ENCODE measurements around the gene ZNF655. TPM values are rescaled to one million over a fixed set of nuclear protein-coding genes. Genes with fewer than 3 reads are reported as not detected.

ZNF655 gene
- total RNA-seq, result 100 to 1,000 TPM; 101 to 108 TPM

DNA sequence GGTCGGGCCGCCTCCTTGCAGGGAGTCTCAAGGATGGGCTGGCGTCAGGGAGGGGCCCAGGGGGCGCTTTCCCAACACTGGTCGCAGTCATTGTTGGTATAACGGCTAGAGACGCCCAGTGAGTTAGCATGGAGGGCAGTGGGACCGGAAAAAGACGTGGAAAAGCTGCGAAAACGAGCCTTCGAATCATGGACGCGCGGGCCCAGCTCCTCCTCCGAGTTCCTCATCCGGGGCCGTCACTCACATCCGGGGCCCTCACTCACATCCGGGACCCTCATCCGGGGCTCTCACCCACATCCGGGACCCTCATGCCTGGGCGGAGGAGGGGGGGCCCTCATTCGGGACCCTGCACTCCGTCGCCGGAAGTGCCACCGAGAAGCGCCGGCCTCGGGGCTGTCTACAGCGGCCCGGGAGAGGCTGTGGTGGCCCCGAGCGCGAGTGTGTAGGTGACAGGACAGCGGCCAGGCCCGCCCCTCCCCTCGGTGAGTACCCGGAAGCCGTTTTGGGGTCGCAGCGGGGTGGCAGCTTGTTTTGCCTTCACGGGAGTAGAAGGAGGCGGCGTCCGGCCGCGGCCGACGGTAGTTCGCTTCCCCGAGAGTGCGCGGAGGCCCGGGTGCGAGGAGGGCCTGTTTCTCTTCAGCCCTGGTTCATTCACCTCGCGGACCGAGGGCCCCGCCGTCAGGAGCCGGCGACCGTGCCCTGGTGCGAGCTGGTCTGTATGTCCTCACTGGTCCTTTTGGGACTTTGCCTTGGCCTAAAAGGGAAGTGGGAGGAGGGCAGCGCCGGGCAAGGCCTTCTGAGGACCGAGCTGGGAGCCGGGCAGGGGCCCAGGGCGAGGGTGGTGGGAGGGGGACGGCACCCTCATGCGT lies at the start of gene ZNF655:
ZNF655 (plus strand) TSS at position 337 of the 869 bp plus-strand sequence. CDS start 1,918 bp downstream, outside the sequence.
- Mint-ChIP-seq H3K4me1 (ENCODE audit: low read depth) (peaks cover 48% of the 10 kb centered on the region), H3K4me3 (peak within 1 kb of the TSS; percentile 100), H3K9me3 (ENCODE audit: insufficient read depth) (no peaks in the 10 kb centered on the region), H3K36me3 (ENCODE audit: low read depth) (peaks cover 66% of the 10 kb centered on the region), H3K27me3 (ENCODE audit: low read depth) (no peaks in the 10 kb centered on the region), H3K27ac (peak within 1 kb of the TSS; percentile 100)
- peak; percentile 96 for DNase-seq
- CTCF ChIA-PET, result interaction anchor here (0.8 to 2.8 kb wide), 9 partner anchors 33 to 543 kb away, joined by 3 to 12 read pairs (median 3); partner anchors contain the start of genes AP4M1, MCM7, TRIM4 and ZNF394
- POLR2A ChIA-PET, result interaction anchor here (0.5 to 5.4 kb wide), 36 partner anchors 9 to 1316 kb away, joined by 3 to 57 read pairs (median 4); partner anchors contain the start of genes AP4M1, ARPC1B, ATP5MF and BUD31
- ATAC-seq, result peak; percentile 88

GRCh38 chr7:99514050-99514449 lies 44.4 kb upstream of the ZNF655 start:
- Mint-ChIP-seq H3K27ac (no peak overlapping the region), H3K9me3 (ENCODE audit: insufficient read depth) (no peaks in the 10 kb centered on the region), H3K36me3 (ENCODE audit: low read depth) (peaks cover 42% of the 10 kb centered on the region), H3K4me3 (no peak overlapping the region), H3K4me1 (ENCODE audit: low read depth) (peaks cover 7% of the 10 kb centered on the region), H3K27me3 (ENCODE audit: low read depth) (no peaks in the 10 kb centered on the region)
- DNase-seq (no peak), ATAC-seq (no peak)
- ChIA-PET CTCF (interaction anchor here (1.0 to 1.5 kb wide), 5 partner anchors 9 to 45 kb away, joined by 3 to 5 read pairs (median 3); partner anchors contain the start of genes ZKSCAN5 and ZNF655), POLR2A (no interaction called here)

DNA sequence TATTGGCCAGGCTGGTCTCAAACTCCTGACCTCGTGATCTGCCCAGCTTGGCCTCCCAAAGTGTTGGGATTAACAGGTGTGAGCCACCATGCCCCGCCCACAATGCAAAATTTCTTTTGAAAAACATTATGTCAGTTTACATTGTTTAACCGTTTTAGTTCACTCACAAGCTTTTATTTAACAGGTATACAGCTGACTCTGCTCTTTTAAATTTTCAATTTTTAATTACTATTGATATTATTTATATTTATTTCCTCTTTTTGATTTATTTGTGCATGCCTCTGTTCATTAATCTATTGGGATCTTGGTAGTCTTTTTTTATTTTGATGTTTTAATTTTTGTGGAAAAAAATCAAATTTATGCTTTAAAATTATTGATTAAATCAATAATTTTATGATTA lies 37.0 kb upstream of the ZNF655 start:
- ChIA-PET CTCF (no interaction called here), POLR2A (no interaction called here)
- H3K4me3 Mint-ChIP-seq, result no peak overlapping the region
- no peak overlapping the region for H3K27ac Mint-ChIP-seq
- DNase-seq (no peak), ATAC-seq (no peak)
- H3K4me1 Mint-ChIP-seq (ENCODE audit: low read depth), result no peaks in the 10 kb centered on the region
- no peaks in the 10 kb centered on the region for H3K27me3 Mint-ChIP-seq (ENCODE audit: low read depth)
- H3K9me3 Mint-ChIP-seq (ENCODE audit: insufficient read depth), result no peaks in the 10 kb centered on the region
- H3K36me3 Mint-ChIP-seq (ENCODE audit: low read depth), result peaks cover 50% of the 10 kb centered on the region

GRCh38 chr7:99525713-99526440 lies 32.6 kb upstream of the ZNF655 start:
- ChIA-PET CTCF (interaction anchor here (0.6 to 2.5 kb wide), 15 partner anchors 9 to 465 kb away, joined by 3 to 8 read pairs (median 3); partner anchors contain the start of genes FAM200A, ZKSCAN5 and ZNF655), POLR2A (interaction anchor here (1.2 kb wide), 1 partner anchor 32 kb away, joined by 4 read pairs; the partner anchor contains the start of gene ZNF655)
- H3K9me3 Mint-ChIP-seq (ENCODE audit: insufficient read depth), result peaks cover 9% of the 10 kb centered on the region
- ATAC-seq (no peak), DNase-seq (peak; percentile 40)
- no peak overlapping the region for H3K4me3 Mint-ChIP-seq
- H3K36me3 Mint-ChIP-seq (ENCODE audit: low read depth), result peaks cover 61% of the 10 kb centered on the region
- no peaks in the 10 kb centered on the region for H3K4me1 Mint-ChIP-seq (ENCODE audit: low read depth)
- no peak overlapping the region for H3K27ac Mint-ChIP-seq
- no peaks in the 10 kb centered on the region for H3K27me3 Mint-ChIP-seq (ENCODE audit: low read depth)

- peaks cover 41% of the 10 kb centered on the region for H3K9me3 Mint-ChIP-seq (ENCODE audit: insufficient read depth)
- DNase-seq (no peak), ATAC-seq (no peak)
- no peak overlapping the region for H3K27ac Mint-ChIP-seq
- H3K36me3 Mint-ChIP-seq (ENCODE audit: low read depth), result peaks cover 73% of the 10 kb centered on the region
- no peak overlapping the region for H3K4me3 Mint-ChIP-seq
- no peaks in the 10 kb centered on the region for H3K4me1 Mint-ChIP-seq (ENCODE audit: low read depth)
- ChIA-PET CTCF (no interaction called here), POLR2A (interaction anchor here (1.0 kb wide), 1 partner anchor 19 kb away, joined by 3 read pairs; no protein-coding TSS in a partner anchor)
- no peaks in the 10 kb centered on the region for H3K27me3 Mint-ChIP-seq (ENCODE audit: low read depth)
Observed at GRCh38 chr7:99531354-99531765, 27.1 kb upstream of the ZNF655 start.

DNA sequence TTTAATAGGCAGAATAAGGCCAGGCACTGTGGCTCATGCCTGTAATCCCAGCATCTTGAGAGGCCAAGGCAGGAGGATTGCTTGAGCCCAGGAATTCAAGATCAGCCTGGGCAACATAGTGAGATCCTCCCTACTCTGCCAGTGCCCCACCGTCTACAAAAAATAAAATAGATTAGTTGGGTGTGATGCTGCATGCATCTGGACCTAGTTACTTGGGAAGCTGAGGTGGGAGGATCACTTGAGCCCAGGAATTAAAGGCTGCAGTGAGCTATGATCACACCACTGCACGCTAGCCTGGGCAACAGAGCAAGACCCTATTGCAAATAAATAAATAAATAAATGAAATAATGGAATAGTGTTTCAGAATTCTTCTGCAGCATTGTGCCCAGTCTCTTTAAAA lies 22.8 kb upstream of the ZNF655 start:
- H3K4me3 Mint-ChIP-seq, result no peak overlapping the region
- no peaks in the 10 kb centered on the region for H3K27me3 Mint-ChIP-seq (ENCODE audit: low read depth)
- ATAC-seq, result no peak
- ChIA-PET POLR2A (no interaction called here), CTCF (interaction anchor here (2.0 kb wide), 1 partner anchor 10 kb away, joined by 8 read pairs; no protein-coding TSS in a partner anchor)
- H3K36me3 Mint-ChIP-seq (ENCODE audit: low read depth), result peaks cover 42% of the 10 kb centered on the region
- DNase-seq, result no peak
- H3K27ac Mint-ChIP-seq, result no peak overlapping the region
- H3K9me3 Mint-ChIP-seq (ENCODE audit: insufficient read depth), result peaks cover 42% of the 10 kb centered on the region
- no peaks in the 10 kb centered on the region for H3K4me1 Mint-ChIP-seq (ENCODE audit: low read depth)

DNA sequence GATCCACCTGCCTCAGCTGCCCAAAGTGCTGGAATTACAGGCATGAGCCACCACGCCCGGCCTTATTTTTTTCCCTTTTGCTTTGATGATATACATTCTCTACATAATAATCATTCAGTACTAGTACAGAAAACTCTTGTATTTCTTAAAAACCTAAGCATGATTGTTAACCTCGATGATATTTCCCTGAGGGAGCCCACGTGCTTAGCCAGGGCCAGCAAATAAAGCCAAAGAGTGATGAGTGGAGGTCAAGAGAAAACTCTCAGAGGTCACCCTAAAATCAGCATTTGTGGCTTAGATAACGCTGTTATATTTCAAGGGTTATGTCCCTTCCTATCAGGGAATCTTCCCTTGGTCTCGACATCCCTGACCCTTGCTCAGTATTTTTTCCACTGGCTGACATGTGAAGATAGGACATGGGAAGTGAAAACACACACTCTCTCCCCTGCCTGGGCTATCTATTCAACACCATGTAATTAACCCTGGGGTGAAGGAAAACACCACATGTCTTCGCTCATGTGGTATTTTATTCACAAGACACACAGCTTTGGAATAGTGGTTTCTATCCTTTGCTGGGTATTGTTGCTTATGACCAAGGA lies 19.1 kb upstream of the ZNF655 start:
- no peaks in the 10 kb centered on the region for H3K4me1 Mint-ChIP-seq (ENCODE audit: low read depth)
- no peak overlapping the region for H3K4me3 Mint-ChIP-seq
- no peak overlapping the region for H3K27ac Mint-ChIP-seq
- ATAC-seq, result no peak
- ChIA-PET CTCF (interaction anchor here (1.0 kb wide), 1 partner anchor 14 kb away, joined by 3 read pairs; no protein-coding TSS in a partner anchor), POLR2A (no interaction called here)
- H3K9me3 Mint-ChIP-seq (ENCODE audit: insufficient read depth), result peaks cover 29% of the 10 kb centered on the region
- no peak for DNase-seq
- H3K27me3 Mint-ChIP-seq (ENCODE audit: low read depth), result no peaks in the 10 kb centered on the region
- peaks cover 21% of the 10 kb centered on the region for H3K36me3 Mint-ChIP-seq (ENCODE audit: low read depth)

DNA sequence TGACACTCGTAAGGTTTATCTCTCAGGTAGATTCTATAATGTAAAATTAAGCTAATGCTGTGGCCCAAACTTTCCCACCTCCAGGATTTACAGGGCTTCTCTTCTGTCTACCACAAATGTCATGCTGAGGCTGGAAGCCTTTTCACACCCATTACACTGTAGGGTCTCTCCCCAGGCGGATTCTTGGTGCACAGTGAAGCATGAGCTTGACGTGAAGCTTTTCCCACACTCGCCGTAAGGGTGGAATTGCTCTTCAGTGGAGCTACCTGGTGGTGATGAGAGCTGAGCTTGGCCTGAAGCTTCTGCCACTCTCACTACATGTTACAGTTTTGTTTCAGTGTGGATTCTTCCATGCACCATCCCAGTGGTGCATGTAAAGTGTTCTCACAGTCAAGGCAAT lies 17.9 kb upstream of the ZNF655 start:
- no peaks in the 10 kb centered on the region for H3K4me1 Mint-ChIP-seq (ENCODE audit: low read depth)
- DNase-seq (no peak), ATAC-seq (no peak)
- H3K9me3 Mint-ChIP-seq (ENCODE audit: insufficient read depth), result peaks cover 29% of the 10 kb centered on the region
- H3K27ac Mint-ChIP-seq, result no peak overlapping the region
- H3K27me3 Mint-ChIP-seq (ENCODE audit: low read depth), result no peaks in the 10 kb centered on the region
- ChIA-PET CTCF (no interaction called here), POLR2A (interaction anchor here (1.1 kb wide), 1 partner anchor 12 kb away, joined by 4 read pairs; no protein-coding TSS in a partner anchor)
- H3K4me3 Mint-ChIP-seq, result no peak overlapping the region
- H3K36me3 Mint-ChIP-seq (ENCODE audit: low read depth), result peaks cover 21% of the 10 kb centered on the region

- Mint-ChIP-seq H3K4me3 (no peak overlapping the region), H3K27me3 (ENCODE audit: low read depth) (no peaks in the 10 kb centered on the region), H3K27ac (no peak overlapping the region), H3K4me1 (ENCODE audit: low read depth) (no peaks in the 10 kb centered on the region), H3K9me3 (ENCODE audit: insufficient read depth) (peaks cover 26% of the 10 kb centered on the region), H3K36me3 (ENCODE audit: low read depth) (peaks cover 21% of the 10 kb centered on the region)
- POLR2A ChIA-PET, result interaction anchor here (1.1 kb wide), 1 partner anchor 13 kb away, joined by 4 read pairs; no protein-coding TSS in a partner anchor
- ATAC-seq (no peak), DNase-seq (no peak)
- CTCF ChIA-PET, result no interaction called here
Observed at GRCh38 chr7:99541212-99541611, 17.2 kb upstream of the ZNF655 start.

- Mint-ChIP-seq H3K36me3 (ENCODE audit: low read depth) (peaks cover 36% of the 10 kb centered on the region), H3K4me3 (no peak overlapping the region), H3K27ac (no peak overlapping the region), H3K4me1 (ENCODE audit: low read depth) (no peaks in the 10 kb centered on the region), H3K9me3 (ENCODE audit: insufficient read depth) (peaks cover 31% of the 10 kb centered on the region), H3K27me3 (ENCODE audit: low read depth) (no peaks in the 10 kb centered on the region)
- ATAC-seq (no peak), DNase-seq (no peak)
- ChIA-PET CTCF (no interaction called here), POLR2A (no interaction called here)
Observed at GRCh38 chr7:99543081-99543671, 15.3 kb upstream of the ZNF655 start.

- no peak for ATAC-seq
- Mint-ChIP-seq H3K4me3 (no peak overlapping the region), H3K27ac (no peak overlapping the region), H3K36me3 (ENCODE audit: low read depth) (peaks cover 40% of the 10 kb centered on the region), H3K27me3 (ENCODE audit: low read depth) (no peaks in the 10 kb centered on the region), H3K4me1 (ENCODE audit: low read depth) (no peaks in the 10 kb centered on the region), H3K9me3 (ENCODE audit: insufficient read depth) (peaks cover 31% of the 10 kb centered on the region)
- POLR2A ChIA-PET, result no interaction called here
- no peak for DNase-seq
- CTCF ChIA-PET, result no interaction called here
Observed at GRCh38 chr7:99543916-99544315, 14.5 kb upstream of the ZNF655 start.
